Testis (tissue), 2 donors: ENCODE results near the gene NR1H3.

Experiments
- POLR2A ChIP-seq: fragments of 450-650 bp; IDR thresholded peaks from one replicate; pipeline ENCODE4 v1.6.1; 2017; ENCODE audit warnings: antibody characterized with exemption, mild to moderate bottlenecking, moderate library complexity
- TF ChIP-seq, protein P1 (sequence below), 3 experiments: fragments of 450-650 bp in 2 of 3; fragments of 200-600 bp in 1 of 3; sonication (generic) in 1 of 3; IDR thresholded peaks; one replicate each; pipeline ENCODE4 v1.5.1; 2016 to 2019; ENCODE audit warnings: antibody characterized with exemption in 3 of 3, mild to moderate bottlenecking in 2 of 3, moderate library complexity in 1 of 3

DNA sequence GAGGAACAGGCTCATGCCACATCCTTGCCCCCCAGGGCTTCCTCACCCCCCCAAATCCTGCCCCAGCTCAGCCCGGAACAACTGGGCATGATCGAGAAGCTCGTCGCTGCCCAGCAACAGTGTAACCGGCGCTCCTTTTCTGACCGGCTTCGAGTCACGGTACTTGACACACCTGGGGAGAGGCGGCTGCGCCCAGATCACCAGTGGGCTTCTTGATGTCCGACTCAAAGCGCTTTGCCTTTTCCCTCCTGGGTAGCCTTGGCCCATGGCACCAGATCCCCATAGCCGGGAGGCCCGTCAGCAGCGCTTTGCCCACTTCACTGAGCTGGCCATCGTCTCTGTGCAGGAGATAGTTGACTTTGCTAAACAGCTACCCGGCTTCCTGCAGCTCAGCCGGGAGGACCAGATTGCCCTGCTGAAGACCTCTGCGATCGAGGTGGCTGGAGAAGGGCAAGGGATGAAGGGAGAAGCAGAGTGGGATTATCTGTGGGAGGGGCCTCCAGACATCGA lies 3.5 kb downstream of the NR1H3 start:
- TF ChIP-seq, protein P1, sequence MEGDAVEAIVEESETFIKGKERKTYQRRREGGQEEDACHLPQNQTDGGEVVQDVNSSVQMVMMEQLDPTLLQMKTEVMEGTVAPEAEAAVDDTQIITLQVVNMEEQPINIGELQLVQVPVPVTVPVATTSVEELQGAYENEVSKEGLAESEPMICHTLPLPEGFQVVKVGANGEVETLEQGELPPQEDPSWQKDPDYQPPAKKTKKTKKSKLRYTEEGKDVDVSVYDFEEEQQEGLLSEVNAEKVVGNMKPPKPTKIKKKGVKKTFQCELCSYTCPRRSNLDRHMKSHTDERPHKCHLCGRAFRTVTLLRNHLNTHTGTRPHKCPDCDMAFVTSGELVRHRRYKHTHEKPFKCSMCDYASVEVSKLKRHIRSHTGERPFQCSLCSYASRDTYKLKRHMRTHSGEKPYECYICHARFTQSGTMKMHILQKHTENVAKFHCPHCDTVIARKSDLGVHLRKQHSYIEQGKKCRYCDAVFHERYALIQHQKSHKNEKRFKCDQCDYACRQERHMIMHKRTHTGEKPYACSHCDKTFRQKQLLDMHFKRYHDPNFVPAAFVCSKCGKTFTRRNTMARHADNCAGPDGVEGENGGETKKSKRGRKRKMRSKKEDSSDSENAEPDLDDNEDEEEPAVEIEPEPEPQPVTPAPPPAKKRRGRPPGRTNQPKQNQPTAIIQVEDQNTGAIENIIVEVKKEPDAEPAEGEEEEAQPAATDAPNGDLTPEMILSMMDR (IDR thresholded peaks at IDR 0.05), result no peak
- TF ChIP-seq POLR2A, result no peak
